PC-9 (cell line): ENCODE data around the gene MAP2K4.
"Not testable (repeated sequence)": the region's sequence is repeated elsewhere in the genome, so short reads cannot be mapped to it uniquely, and the experiment has no call there.

ENCODE experiments used
- EZH2 ChIP-seq: fragments of 200-600 bp; sonication (generic); IDR thresholded peaks from 2 replicates; pipeline ENCODE4 v1.8.0; 2017; ENCODE audit warnings: antibody characterized with exemption, low read depth
- TF ChIP-seq, protein P1 (sequence below): fragments of 200-600 bp; sonication (generic); conservative IDR thresholded peaks from 2 replicates; pipeline ENCODE4 v1.6.1; 2017; ENCODE audit warnings: mixed run types, antibody characterized with exemption, mild to moderate bottlenecking, moderate library complexity

DNA sequence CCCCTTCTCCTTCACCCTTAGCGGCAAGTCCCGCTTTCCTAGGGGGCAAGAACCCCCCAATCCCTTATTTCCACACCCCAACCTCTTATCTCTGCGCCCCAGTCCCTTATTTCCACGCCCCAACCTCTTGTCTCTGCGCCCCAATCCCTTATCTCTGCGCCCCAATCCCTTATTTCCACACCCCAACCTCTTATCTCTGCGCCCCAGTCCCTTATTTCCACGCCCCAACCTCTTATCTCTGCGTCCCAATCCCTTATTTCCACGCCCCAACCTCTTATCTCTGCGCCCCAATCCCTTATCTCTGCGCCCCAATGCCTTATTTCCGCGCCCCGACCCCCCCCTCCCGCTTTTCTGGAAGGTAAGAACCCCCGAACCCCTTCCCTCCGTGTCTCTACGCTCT lies 47.9 kb upstream of the MAP2K4 start:
- TF ChIP-seq, protein P1, sequence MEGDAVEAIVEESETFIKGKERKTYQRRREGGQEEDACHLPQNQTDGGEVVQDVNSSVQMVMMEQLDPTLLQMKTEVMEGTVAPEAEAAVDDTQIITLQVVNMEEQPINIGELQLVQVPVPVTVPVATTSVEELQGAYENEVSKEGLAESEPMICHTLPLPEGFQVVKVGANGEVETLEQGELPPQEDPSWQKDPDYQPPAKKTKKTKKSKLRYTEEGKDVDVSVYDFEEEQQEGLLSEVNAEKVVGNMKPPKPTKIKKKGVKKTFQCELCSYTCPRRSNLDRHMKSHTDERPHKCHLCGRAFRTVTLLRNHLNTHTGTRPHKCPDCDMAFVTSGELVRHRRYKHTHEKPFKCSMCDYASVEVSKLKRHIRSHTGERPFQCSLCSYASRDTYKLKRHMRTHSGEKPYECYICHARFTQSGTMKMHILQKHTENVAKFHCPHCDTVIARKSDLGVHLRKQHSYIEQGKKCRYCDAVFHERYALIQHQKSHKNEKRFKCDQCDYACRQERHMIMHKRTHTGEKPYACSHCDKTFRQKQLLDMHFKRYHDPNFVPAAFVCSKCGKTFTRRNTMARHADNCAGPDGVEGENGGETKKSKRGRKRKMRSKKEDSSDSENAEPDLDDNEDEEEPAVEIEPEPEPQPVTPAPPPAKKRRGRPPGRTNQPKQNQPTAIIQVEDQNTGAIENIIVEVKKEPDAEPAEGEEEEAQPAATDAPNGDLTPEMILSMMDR = not testable (repeated sequence)
- TF ChIP-seq EZH2 = not testable (repeated sequence)
